ENCODE results near the gene APOO.
A peak's percentile ranks its signal among the peaks of the same experiment; 100 is the strongest.

APOO gene

DNA sequence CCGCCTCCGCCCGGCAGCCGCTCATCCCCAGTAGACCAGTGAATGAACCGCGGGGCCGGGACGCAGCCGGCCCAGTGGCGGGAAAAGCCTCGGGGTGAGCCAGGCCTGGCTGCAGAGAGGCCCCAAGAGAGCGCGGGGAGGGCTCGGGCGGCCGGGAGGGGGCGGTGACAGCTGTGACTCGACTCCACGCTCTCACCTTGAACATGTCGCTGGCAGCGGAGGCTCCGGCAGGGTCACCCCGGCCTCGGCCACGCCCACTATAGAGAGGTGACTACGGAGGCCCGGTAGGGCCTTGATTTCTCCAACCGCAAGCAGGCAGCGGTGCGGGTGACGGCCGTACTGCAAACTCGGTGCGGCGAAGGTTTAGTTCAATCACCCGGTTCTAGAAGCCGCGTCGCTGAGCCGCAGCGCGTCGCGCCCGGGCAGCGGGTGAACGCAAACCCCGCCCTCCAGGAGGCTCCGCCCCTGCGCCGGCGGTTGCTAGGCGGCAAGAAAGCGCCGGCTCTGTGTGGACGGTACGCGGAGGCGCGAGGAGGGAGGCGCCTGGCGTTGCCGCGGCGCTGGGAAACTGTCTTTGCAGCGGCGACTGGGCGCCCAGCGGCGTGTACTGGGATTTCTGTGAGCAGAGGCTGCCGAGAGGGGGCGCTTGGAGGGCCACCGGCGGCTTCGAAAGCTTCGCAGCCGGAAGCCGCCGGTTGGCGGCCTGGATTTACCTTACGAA lies at the start of gene APOO, which contains the start of gene CXorf58:
APOO (minus strand) TSS at position 441 of the 721 bp plus-strand sequence; CDS start at position 205, 236 bp downstream.
CXorf58 (plus strand) TSS at position 509 of the 721 bp plus-strand sequence. CDS start 2,297 bp downstream, outside the sequence.
- Histone ChIP-seq H3K27me3 (ENCODE audit: control insufficient read depth in 1 of 2, insufficient read depth in 2 of 2, low read length in 2 of 2) (no peaks in the 10 kb centered on the region), H3K4me1 (ENCODE audit: control insufficient read depth in 1 of 2, insufficient read depth in 2 of 2, low read length in 2 of 2) (peaks cover 5 to 12% of the 10 kb centered on the region in 2 donors), H3K27ac (ENCODE audit: low read depth, low read length) (peak within 1 kb of the TSS; percentile 91), H3K4me3 (ENCODE audit: low read depth in 1 of 2, low read length in 2 of 2) (peak within 1 kb of the TSS; percentile 74 to 76), H3K9ac (ENCODE audit: low read depth in 1 of 2, low read length in 2 of 2) (peak within 1 kb of the TSS; percentile 66 to 75), H3K9me3 (ENCODE audit: control insufficient read depth in 1 of 2, low read length in 2 of 2) (no peaks in the 10 kb centered on the region), H3K36me3 (ENCODE audit: control insufficient read depth in 1 of 2, insufficient read depth in 2 of 2, low read length in 2 of 2) (no peaks in the 10 kb centered on the region)

- Histone ChIP-seq H3K27me3 (ENCODE audit: control insufficient read depth in 1 of 2, insufficient read depth in 2 of 2, low read length in 2 of 2) (no peaks in the 10 kb centered on the region), H3K4me1 (ENCODE audit: control insufficient read depth in 1 of 2, insufficient read depth in 2 of 2, low read length in 2 of 2) (no peaks in the 10 kb centered on the region), H3K4me3 (ENCODE audit: low read depth in 1 of 2, low read length in 2 of 2) (no peak overlapping the region), H3K36me3 (ENCODE audit: control insufficient read depth in 1 of 2, insufficient read depth in 2 of 2, low read length in 2 of 2) (no peaks in the 10 kb centered on the region), H3K9me3 (ENCODE audit: control insufficient read depth in 1 of 2, low read length in 2 of 2) (no peaks in the 10 kb centered on the region), H3K9ac (ENCODE audit: low read depth in 1 of 2, low read length in 2 of 2) (no peak overlapping the region), H3K27ac (ENCODE audit: low read depth, low read length) (no peak overlapping the region)
Observed at GRCh38 chrX:23954396-23954795, 46.7 kb upstream of the APOO start.

DNA sequence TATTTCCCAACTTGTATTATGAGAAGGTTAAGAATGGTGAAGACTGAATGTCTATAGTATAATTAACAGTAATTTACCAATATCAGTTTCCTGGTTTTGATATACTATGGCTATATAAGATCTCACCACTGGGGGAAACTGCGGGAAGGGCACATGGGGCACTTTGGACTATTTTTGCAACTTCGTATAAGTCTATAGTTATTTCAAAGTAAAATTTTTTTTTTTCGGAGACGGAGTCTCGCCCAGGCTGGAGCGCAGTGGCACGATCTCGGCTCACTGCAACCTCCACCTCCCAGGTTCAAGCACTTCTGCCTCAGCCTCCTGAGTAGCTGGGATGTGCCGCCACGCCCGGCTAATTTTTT lies 46.2 kb upstream of the APOO start:
- Histone ChIP-seq H3K36me3 (ENCODE audit: control insufficient read depth in 1 of 2, insufficient read depth in 2 of 2, low read length in 2 of 2) (no peaks in the 10 kb centered on the region), H3K9me3 (ENCODE audit: control insufficient read depth in 1 of 2, low read length in 2 of 2) (no peaks in the 10 kb centered on the region), H3K9ac (ENCODE audit: low read depth in 1 of 2, low read length in 2 of 2) (no peak overlapping the region), H3K27me3 (ENCODE audit: control insufficient read depth in 1 of 2, insufficient read depth in 2 of 2, low read length in 2 of 2) (no peaks in the 10 kb centered on the region), H3K4me1 (ENCODE audit: control insufficient read depth in 1 of 2, insufficient read depth in 2 of 2, low read length in 2 of 2) (no peaks in the 10 kb centered on the region), H3K4me3 (ENCODE audit: low read depth in 1 of 2, low read length in 2 of 2) (no peak overlapping the region), H3K27ac (ENCODE audit: low read depth, low read length) (no peak overlapping the region)

- Histone ChIP-seq H3K4me1 (ENCODE audit: control insufficient read depth in 1 of 2, insufficient read depth in 2 of 2, low read length in 2 of 2) (no peaks in the 10 kb centered on the region), H3K4me3 (ENCODE audit: low read depth in 1 of 2, low read length in 2 of 2) (peak overlapping the region in 1 of 2 donors; percentile 36), H3K36me3 (ENCODE audit: control insufficient read depth in 1 of 2, insufficient read depth in 2 of 2, low read length in 2 of 2) (no peaks in the 10 kb centered on the region), H3K9me3 (ENCODE audit: control insufficient read depth in 1 of 2, low read length in 2 of 2) (no peaks in the 10 kb centered on the region), H3K27me3 (ENCODE audit: control insufficient read depth in 1 of 2, insufficient read depth in 2 of 2, low read length in 2 of 2) (no peaks in the 10 kb centered on the region), H3K27ac (ENCODE audit: low read depth, low read length) (no peak overlapping the region), H3K9ac (ENCODE audit: low read depth in 1 of 2, low read length in 2 of 2) (no peak overlapping the region)
Observed at GRCh38 chrX:23952984-23953907, 45.5 kb upstream of the APOO start.

DNA sequence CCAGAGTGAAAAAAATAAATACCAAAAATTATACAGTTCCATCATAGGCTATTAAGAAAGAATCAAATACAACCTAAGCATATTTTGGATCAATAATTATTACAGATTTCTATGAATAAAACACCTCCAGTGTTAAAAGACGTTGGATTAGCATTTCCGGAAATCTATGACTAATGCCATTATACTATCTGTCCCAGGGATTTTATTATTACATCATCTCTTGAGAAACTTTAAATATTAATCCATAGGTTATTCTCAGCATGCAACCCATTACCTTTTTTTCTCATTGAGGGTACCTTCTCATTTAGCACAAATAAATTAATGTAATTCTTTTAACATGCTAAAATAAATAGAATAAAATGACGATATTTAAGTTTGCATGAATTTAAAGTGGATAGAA lies 44.7 kb upstream of the APOO start:
- no peaks in the 10 kb centered on the region for H3K36me3 ChIP-seq (ENCODE audit: control insufficient read depth in 1 of 2, insufficient read depth in 2 of 2, low read length in 2 of 2)
- H3K27ac ChIP-seq (ENCODE audit: low read depth, low read length): no peak overlapping the region
- no peaks in the 10 kb centered on the region for H3K4me1 ChIP-seq (ENCODE audit: control insufficient read depth in 1 of 2, insufficient read depth in 2 of 2, low read length in 2 of 2)
- H3K4me3 ChIP-seq (ENCODE audit: low read depth in 1 of 2, low read length in 2 of 2): no peak overlapping the region
- no peaks in the 10 kb centered on the region for H3K9me3 ChIP-seq (ENCODE audit: control insufficient read depth in 1 of 2, low read length in 2 of 2)
- H3K27me3 ChIP-seq (ENCODE audit: control insufficient read depth in 1 of 2, insufficient read depth in 2 of 2, low read length in 2 of 2): no peaks in the 10 kb centered on the region
- H3K9ac ChIP-seq (ENCODE audit: low read depth in 1 of 2, low read length in 2 of 2): no peak overlapping the region

GRCh38 chrX:23945206-23945605 lies 37.5 kb upstream of the APOO start:
- no peaks in the 10 kb centered on the region for H3K27me3 ChIP-seq (ENCODE audit: control insufficient read depth in 1 of 2, insufficient read depth in 2 of 2, low read length in 2 of 2)

DNA sequence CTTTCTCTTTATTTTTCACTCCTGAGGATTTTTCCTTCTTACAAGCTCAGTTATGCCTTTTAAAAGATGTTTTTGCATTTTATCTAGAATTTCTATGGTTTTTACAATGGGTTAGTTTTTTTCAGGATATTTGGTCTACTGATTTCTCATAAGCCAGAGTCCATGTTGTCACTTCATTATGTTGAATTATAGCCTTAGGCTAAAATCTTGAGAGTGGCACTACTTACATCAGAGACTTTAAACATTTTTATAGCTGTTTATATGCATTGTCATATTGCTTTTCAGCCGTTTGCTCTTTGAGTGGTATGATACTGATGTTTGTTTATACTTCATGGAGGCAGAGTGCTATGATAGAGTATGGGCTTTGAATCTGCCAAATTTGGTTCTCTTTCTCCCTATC lies 36.5 kb upstream of the APOO start:
- Histone ChIP-seq H3K9me3 (ENCODE audit: control insufficient read depth in 1 of 2, low read length in 2 of 2) (no peaks in the 10 kb centered on the region), H3K27me3 (ENCODE audit: control insufficient read depth in 1 of 2, insufficient read depth in 2 of 2, low read length in 2 of 2) (no peaks in the 10 kb centered on the region), H3K36me3 (ENCODE audit: control insufficient read depth in 1 of 2, insufficient read depth in 2 of 2, low read length in 2 of 2) (no peaks in the 10 kb centered on the region), H3K27ac (ENCODE audit: low read depth, low read length) (no peak overlapping the region), H3K4me3 (ENCODE audit: low read depth in 1 of 2, low read length in 2 of 2) (no peak overlapping the region), H3K4me1 (ENCODE audit: control insufficient read depth in 1 of 2, insufficient read depth in 2 of 2, low read length in 2 of 2) (no peaks in the 10 kb centered on the region), H3K9ac (ENCODE audit: low read depth in 1 of 2, low read length in 2 of 2) (no peak overlapping the region)

More at GRCh38 chrX:23945206-23945605, 37.5 kb upstream of the APOO start:
- Histone ChIP-seq H3K4me1 (ENCODE audit: control insufficient read depth in 1 of 2, insufficient read depth in 2 of 2, low read length in 2 of 2) (no peaks in the 10 kb centered on the region), H3K9ac (ENCODE audit: low read depth in 1 of 2, low read length in 2 of 2) (no peak overlapping the region), H3K27ac (ENCODE audit: low read depth, low read length) (no peak overlapping the region), H3K36me3 (ENCODE audit: control insufficient read depth in 1 of 2, insufficient read depth in 2 of 2, low read length in 2 of 2) (no peaks in the 10 kb centered on the region), H3K4me3 (ENCODE audit: low read depth in 1 of 2, low read length in 2 of 2) (no peak overlapping the region), H3K9me3 (ENCODE audit: control insufficient read depth in 1 of 2, low read length in 2 of 2) (no peaks in the 10 kb centered on the region)

DNA sequence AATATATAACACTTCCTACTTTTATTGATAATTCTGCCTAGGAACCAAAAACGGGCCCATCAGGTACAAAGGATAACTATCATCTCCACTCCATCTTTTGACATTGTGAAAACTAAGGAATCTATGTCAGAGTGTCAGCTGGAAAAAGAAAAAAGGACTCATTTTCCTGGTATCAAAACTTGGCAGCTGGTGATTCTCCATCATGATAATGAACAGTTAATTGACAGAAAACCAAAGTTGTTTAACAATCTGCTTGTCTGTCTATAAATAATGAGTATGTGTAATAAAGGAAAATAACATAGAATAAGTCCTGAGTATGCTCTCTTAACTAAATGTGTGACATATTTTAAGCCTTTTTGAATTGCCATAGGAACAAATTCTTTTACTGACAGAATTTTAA lies 31.5 kb upstream of the APOO start:
- Histone ChIP-seq H3K9me3 (ENCODE audit: control insufficient read depth in 1 of 2, low read length in 2 of 2) (no peaks in the 10 kb centered on the region), H3K9ac (ENCODE audit: low read depth in 1 of 2, low read length in 2 of 2) (no peak overlapping the region), H3K4me1 (ENCODE audit: control insufficient read depth in 1 of 2, insufficient read depth in 2 of 2, low read length in 2 of 2) (no peaks in the 10 kb centered on the region), H3K27me3 (ENCODE audit: control insufficient read depth in 1 of 2, insufficient read depth in 2 of 2, low read length in 2 of 2) (no peaks in the 10 kb centered on the region), H3K4me3 (ENCODE audit: low read depth in 1 of 2, low read length in 2 of 2) (no peak overlapping the region), H3K27ac (ENCODE audit: low read depth, low read length) (no peak overlapping the region), H3K36me3 (ENCODE audit: control insufficient read depth in 1 of 2, insufficient read depth in 2 of 2, low read length in 2 of 2) (no peaks in the 10 kb centered on the region)

GRCh38 chrX:23938690-23939089 lies 31.0 kb upstream of the APOO start:
- no peaks in the 10 kb centered on the region for H3K4me1 ChIP-seq (ENCODE audit: control insufficient read depth in 1 of 2, insufficient read depth in 2 of 2, low read length in 2 of 2)
- no peaks in the 10 kb centered on the region for H3K9me3 ChIP-seq (ENCODE audit: control insufficient read depth in 1 of 2, low read length in 2 of 2)
- H3K27me3 ChIP-seq (ENCODE audit: control insufficient read depth in 1 of 2, insufficient read depth in 2 of 2, low read length in 2 of 2): no peaks in the 10 kb centered on the region
- no peaks in the 10 kb centered on the region for H3K36me3 ChIP-seq (ENCODE audit: control insufficient read depth in 1 of 2, insufficient read depth in 2 of 2, low read length in 2 of 2)
- H3K9ac ChIP-seq (ENCODE audit: low read depth in 1 of 2, low read length in 2 of 2): no peak overlapping the region
- H3K4me3 ChIP-seq (ENCODE audit: low read depth in 1 of 2, low read length in 2 of 2): no peak overlapping the region
- no peak overlapping the region for H3K27ac ChIP-seq (ENCODE audit: low read depth, low read length)

DNA sequence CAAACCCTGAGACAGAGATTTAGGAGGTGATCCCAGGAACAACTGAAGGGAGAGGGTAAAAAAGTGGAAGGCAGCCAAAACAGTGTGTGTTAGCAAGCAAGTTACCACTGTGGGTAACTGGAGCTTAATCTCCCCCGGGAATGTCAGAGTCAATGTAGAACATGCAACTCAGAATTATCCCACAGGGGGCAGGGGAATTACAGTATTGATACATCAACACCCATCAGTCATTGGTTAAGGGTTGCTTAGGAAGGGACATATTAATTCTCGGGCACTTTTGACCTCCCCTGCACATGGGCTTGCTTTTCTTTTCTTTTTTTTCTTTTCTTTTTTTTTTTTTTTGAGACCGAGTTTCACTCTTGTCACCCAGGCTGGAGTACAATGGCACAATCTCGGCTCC lies 29.4 kb upstream of the APOO start:
- H3K27ac ChIP-seq (ENCODE audit: low read depth, low read length): no peak overlapping the region
- H3K9me3 ChIP-seq (ENCODE audit: control insufficient read depth in 1 of 2, low read length in 2 of 2): no peaks in the 10 kb centered on the region
- no peaks in the 10 kb centered on the region for H3K4me1 ChIP-seq (ENCODE audit: control insufficient read depth in 1 of 2, insufficient read depth in 2 of 2, low read length in 2 of 2)
- no peaks in the 10 kb centered on the region for H3K27me3 ChIP-seq (ENCODE audit: control insufficient read depth in 1 of 2, insufficient read depth in 2 of 2, low read length in 2 of 2)
- no peak overlapping the region for H3K9ac ChIP-seq (ENCODE audit: low read depth in 1 of 2, low read length in 2 of 2)
- H3K36me3 ChIP-seq (ENCODE audit: control insufficient read depth in 1 of 2, insufficient read depth in 2 of 2, low read length in 2 of 2): no peaks in the 10 kb centered on the region
- H3K4me3 ChIP-seq (ENCODE audit: low read depth in 1 of 2, low read length in 2 of 2): no peak overlapping the region
